K562 treated with DMSO at 1 percent for 4 hours (cell line): ENCODE data around the gene PHF14. TPM values are rescaled to one million over a fixed set of nuclear protein-coding genes. Genes with fewer than 3 reads are reported as not detected.

Experiments used
- total RNA-seq: library from RNA; unstranded; fragments of 300-600 nt; gene quantifications from 2 replicates; pipeline ENCODE4 v1.2.3, GENCODE V29; 2022; ENCODE audit not compliant: insufficient read depth

Gene PHF14
- total RNA-seq: 18.6 and 19.8 TPM in 2 replicates

GRCh38 chr7:10973061-10973941 lies at the start of gene PHF14:
TSS of gene PHF14 (plus strand) at chr7:10973872. CDS start at chr7:10974324, 452 bp downstream.

